Gastrocnemius medialis (tissue), 4 donors: ENCODE results near the gene MAPRE2. TPM values are rescaled to one million over a fixed set of nuclear protein-coding genes. Genes with fewer than 3 reads are reported as not detected.

Experiments
- ATAC-seq, 2 donors: fragments of 150-250 bp; one replicate each; pipeline ENCODE4 v1.9.1; 2016
- DNase-seq, 2 donors: peaks; one replicate each; pipeline ENCODE4 v3.0.0-alpha.2; 2019
- H3K27ac ChIP-seq, 4 donors: fragments of 200-600 bp; sonication (generic); 1 replicate in 1 of 4; 2 replicates in 3 of 4; pipeline ENCODE4 v1.5.1; 2016 to 2018; ENCODE audit warnings: mild to moderate bottlenecking in 2 of 4, moderate library complexity in 1 of 4
- H3K27me3 ChIP-seq, 3 donors: fragments of 200-600 bp; sonication (generic) in 2 of 3; 1 replicate in 1 of 3; 2 replicates in 2 of 3; pipeline versions ENCODE4 v1.5.1 to v1.6.0; 2016 to 2019; ENCODE audit warnings: mild to moderate bottlenecking in 1 of 3, moderate library complexity in 1 of 3
- H3K36me3 ChIP-seq, 2 donors: fragments of 200-600 bp; sonication (generic) in 1 of 2; one replicate each; pipeline ENCODE4 v1.5.1; 2017 to 2018
- H3K4me1 ChIP-seq, 2 donors: fragments of 200-600 bp; sonication (generic) in 1 of 2; one replicate each; pipeline ENCODE4 v1.5.1; 2016 to 2017; ENCODE audit warnings: mild to moderate bottlenecking in 2 of 2
- H3K4me3 ChIP-seq, 4 donors: fragments of 200-600 bp; sonication (generic) in 3 of 4; 1 replicate in 1 of 4; 2 replicates in 3 of 4; pipeline ENCODE4 v1.5.1; 2016 to 2019; ENCODE audit warnings: mild to moderate bottlenecking in 2 of 4
- H3K9me3 ChIP-seq, 3 donors: fragments of 200-600 bp; sonication (generic) in 2 of 3; 1 replicate in 1 of 3; 2 replicates in 2 of 3; pipeline ENCODE4 v1.5.1; 2016 to 2019
- POLR2A ChIP-seq, 2 donors: fragments of 450-650 bp; IDR thresholded peaks; one replicate each; pipeline ENCODE4 v1.6.1; 2017; ENCODE audit warnings: antibody characterized with exemption in 2 of 2, mild to moderate bottlenecking in 2 of 2, moderate library complexity in 2 of 2
- in situ Hi-C, 4 donors: fragments of 200-750 bp; cut with MboI; loops; one replicate each; pipeline versions ENCODE4 v1.15.0 to v1.8.0; 2017; ENCODE audit warnings: low sequenced_read_pairs in 4 of 4
- intact Hi-C: fragments of 100-400 bp; cut with DNase I; formaldehyde crosslinking; loops from one replicate; pipeline ENCODE4 v1.15.1; 2023; ENCODE audit warnings: low total_unique reads
- total RNA-seq, 4 donors: library from RNA; depleted of rRNA; stranded (reverse); fragments of >200 nt; gene quantifications; one replicate each; pipeline versions ENCODE4 v1.1.0 to v1.2.3, GENCODE V29; 2016
- TF ChIP-seq, protein P1 (sequence below), 5 experiments: fragments of 450-650 bp in 3 of 5; fragments of 200-600 bp in 2 of 5; sonication (generic) in 2 of 5; IDR thresholded peaks in 4 of 5; conservative IDR thresholded peaks in 1 of 5; 1 replicate in 4 of 5; 2 replicates in 1 of 5; pipeline ENCODE4 v1.5.1; 2016 to 2019; ENCODE audit warnings: antibody characterized with exemption in 5 of 5, mild to moderate bottlenecking in 3 of 5, moderate library complexity in 3 of 5

MAPRE2 gene
- total RNA-seq, 4 donors from 2014 or later: 21.3 to 46.2 (median 34.4) TPM

DNA sequence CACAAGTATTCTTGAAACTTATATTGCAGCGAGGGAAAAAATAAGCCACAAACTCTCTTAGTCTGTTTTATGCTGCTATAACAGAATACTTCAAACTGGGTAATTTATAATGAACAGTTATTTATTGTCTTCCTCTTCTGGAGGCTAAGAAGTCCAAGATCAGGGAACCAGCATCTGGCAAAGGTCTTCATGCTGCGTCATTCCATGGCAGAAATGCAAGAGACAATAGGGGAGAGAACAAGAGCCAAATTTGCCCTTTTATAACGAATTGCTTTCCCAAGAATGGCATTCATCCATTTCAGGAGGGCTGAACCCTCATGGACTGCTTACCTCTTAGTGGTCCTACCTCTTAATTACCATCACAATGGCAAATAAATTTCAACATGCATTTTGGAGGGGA, 46.5 kb downstream of the MAPRE2 start:
- intact Hi-C loops (no loop called here), in situ Hi-C loops (no loop called here)
- TF ChIP-seq POLR2A (IDR thresholded peaks at IDR 0.05): no peak
- TF ChIP-seq, protein P1, sequence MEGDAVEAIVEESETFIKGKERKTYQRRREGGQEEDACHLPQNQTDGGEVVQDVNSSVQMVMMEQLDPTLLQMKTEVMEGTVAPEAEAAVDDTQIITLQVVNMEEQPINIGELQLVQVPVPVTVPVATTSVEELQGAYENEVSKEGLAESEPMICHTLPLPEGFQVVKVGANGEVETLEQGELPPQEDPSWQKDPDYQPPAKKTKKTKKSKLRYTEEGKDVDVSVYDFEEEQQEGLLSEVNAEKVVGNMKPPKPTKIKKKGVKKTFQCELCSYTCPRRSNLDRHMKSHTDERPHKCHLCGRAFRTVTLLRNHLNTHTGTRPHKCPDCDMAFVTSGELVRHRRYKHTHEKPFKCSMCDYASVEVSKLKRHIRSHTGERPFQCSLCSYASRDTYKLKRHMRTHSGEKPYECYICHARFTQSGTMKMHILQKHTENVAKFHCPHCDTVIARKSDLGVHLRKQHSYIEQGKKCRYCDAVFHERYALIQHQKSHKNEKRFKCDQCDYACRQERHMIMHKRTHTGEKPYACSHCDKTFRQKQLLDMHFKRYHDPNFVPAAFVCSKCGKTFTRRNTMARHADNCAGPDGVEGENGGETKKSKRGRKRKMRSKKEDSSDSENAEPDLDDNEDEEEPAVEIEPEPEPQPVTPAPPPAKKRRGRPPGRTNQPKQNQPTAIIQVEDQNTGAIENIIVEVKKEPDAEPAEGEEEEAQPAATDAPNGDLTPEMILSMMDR (IDR thresholded peaks at IDR 0.05 in 4 of 5, conservative IDR thresholded peaks at IDR 0.05 in 1 of 5): no peak
- ATAC-seq: no peak
- H3K4me1 ChIP-seq: peaks cover 61 to 71% of the 10 kb centered on the region in 2 donors
- H3K27ac ChIP-seq: peak overlapping the region; percentile 83 to 87 (median 84)
- no peaks in the 10 kb centered on the region for H3K27me3 ChIP-seq
- no peaks in the 10 kb centered on the region for H3K36me3 ChIP-seq
- no peak for DNase-seq
- H3K4me3 ChIP-seq: no peak overlapping the region
- no peaks in the 10 kb centered on the region for H3K9me3 ChIP-seq

DNA sequence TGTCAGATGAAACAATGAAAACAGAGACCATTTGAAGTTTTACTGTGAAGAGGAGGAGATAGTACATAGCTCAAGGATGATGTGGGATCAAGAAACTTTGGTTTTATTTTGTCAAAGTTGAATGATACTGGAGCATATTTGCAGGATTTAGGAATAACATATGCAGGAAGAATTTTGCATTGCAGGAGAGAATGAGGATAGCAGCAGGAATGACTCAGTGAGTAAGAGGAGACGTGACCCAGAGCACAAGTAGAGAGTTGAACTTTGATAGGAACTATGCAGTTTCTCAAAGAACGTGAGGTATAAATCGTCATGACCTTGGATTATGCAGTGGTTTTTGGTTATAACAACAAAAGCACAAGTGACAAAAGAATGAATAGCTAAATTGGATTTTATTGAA, 47.7 kb downstream of the MAPRE2 start:
- Histone ChIP-seq H3K4me1 (peaks cover 61 to 68% of the 10 kb centered on the region in 2 donors), H3K27me3 (no peaks in the 10 kb centered on the region)

DNA sequence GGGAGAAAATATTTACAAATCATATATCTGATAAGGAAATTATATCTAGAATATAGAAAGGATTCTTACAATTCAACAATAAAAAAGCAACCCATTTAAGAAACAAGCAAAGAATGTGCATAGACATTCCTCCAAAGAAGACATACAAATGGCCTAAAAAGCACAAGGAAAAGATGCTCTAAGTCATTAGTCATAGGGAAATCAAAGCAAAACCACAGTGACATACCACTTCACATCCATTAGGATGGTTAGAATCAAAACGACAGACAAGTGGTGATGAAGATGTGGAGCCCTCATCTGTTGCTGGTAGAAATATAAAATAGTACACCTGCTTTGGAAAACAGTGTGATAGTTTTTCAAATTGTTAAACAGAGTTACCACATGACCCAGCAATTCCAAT, 48.2 kb downstream of the MAPRE2 start:
- Histone ChIP-seq H3K27ac (peak overlapping the region; percentile 44 to 87 (median 84)), H3K36me3 (no peaks in the 10 kb centered on the region), H3K27me3 (no peaks in the 10 kb centered on the region), H3K4me1 (peaks cover 56 to 65% of the 10 kb centered on the region in 2 donors), H3K9me3 (no peaks in the 10 kb centered on the region), H3K4me3 (no peak overlapping the region)
- intact Hi-C loops (no loop called here), in situ Hi-C loops (no loop called here)
- TF ChIP-seq, protein P1 (IDR thresholded peaks at IDR 0.05 in 4 of 5, conservative IDR thresholded peaks at IDR 0.05 in 1 of 5): no peak
- no peak for TF ChIP-seq POLR2A (IDR thresholded peaks at IDR 0.05)
- DNase-seq: no peak
- no peak for ATAC-seq

More for the DNA sequence above, 47.7 kb downstream of the MAPRE2 start:
- DNase-seq (no peak), ATAC-seq (no peak)
- Histone ChIP-seq H3K9me3 (no peaks in the 10 kb centered on the region), H3K4me3 (no peak overlapping the region), H3K27ac (peak overlapping the region; percentile 83 to 87 (median 84)), H3K36me3 (no peaks in the 10 kb centered on the region)
- intact Hi-C loops (no loop called here), in situ Hi-C loops (no loop called here)
- TF ChIP-seq, protein P1 (IDR thresholded peaks at IDR 0.05 in 4 of 5, conservative IDR thresholded peaks at IDR 0.05 in 1 of 5): no peak
- TF ChIP-seq POLR2A (IDR thresholded peaks at IDR 0.05): no peak

DNA sequence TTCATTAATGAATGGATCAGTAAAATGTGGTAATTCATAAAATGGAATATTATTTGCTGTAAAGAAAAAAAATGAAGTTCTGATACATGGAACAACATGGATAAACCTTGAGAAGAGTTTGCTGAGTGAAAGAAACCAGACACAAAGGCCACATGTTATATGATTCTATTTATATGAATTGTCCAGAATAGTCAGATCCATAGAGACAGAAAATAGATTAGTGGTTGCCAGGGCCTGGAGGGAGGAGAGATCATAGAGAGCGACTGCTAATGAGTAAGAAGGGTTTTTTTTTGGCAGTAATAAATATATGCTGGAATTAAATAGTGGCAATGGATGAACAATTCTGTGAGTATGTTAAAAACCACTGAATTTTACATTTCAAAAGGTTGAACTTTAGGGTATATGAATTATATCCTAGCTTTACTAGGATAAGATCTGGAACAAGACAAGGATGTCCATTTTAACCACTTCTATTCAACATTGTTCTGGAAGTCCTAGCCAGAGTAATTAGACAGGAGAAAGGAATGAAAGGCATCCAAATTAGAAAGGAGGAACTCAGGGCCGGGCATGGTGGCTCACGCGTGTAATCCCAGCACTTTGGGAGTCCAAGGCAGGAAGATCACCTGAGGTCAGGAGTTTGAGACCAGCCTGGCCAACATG, 48.8 kb downstream of the MAPRE2 start:
- intact Hi-C loops: no loop called here
- Histone ChIP-seq H3K27me3 (no peaks in the 10 kb centered on the region), H3K9me3 (no peaks in the 10 kb centered on the region), H3K4me3 (no peak overlapping the region), H3K4me1 (peaks cover 50 to 60% of the 10 kb centered on the region in 2 donors), H3K36me3 (no peaks in the 10 kb centered on the region), H3K27ac (peak overlapping the region; percentile 44 to 87 (median 84))
- in situ Hi-C loops: no loop called here
- TF ChIP-seq, protein P1 (IDR thresholded peaks at IDR 0.05 in 4 of 5, conservative IDR thresholded peaks at IDR 0.05 in 1 of 5): no peak
- TF ChIP-seq POLR2A (IDR thresholded peaks at IDR 0.05): no peak
- DNase-seq: no peak
- ATAC-seq: no peak
